RPMI7951 (cell line): ENCODE measurements around the gene GOLGA8H. TPM values are rescaled to one million over a fixed set of nuclear protein-coding genes. Genes with fewer than 3 reads are reported as not detected.
A peak's percentile ranks its signal among the peaks of the same experiment; 100 is the strongest.
"Not testable (repeated sequence)": the region's sequence is repeated elsewhere in the genome, so short reads cannot be mapped to it uniquely, and the experiment has no call there.

Experiments used
- DNase-seq: peaks from one replicate; pipeline ENCODE4 v3.0.0-alpha.2; 2012; ENCODE audit warnings: low read depth
- total RNA-seq: library from RNA; depleted of rRNA; stranded (reverse); fragments of >200 nt; shearing (Covaris generic); gene quantifications from 2 replicates; pipeline ENCODE4 v1.2.3, GENCODE V29; 2014; rRNA removed

Gene GOLGA8H, protein sequence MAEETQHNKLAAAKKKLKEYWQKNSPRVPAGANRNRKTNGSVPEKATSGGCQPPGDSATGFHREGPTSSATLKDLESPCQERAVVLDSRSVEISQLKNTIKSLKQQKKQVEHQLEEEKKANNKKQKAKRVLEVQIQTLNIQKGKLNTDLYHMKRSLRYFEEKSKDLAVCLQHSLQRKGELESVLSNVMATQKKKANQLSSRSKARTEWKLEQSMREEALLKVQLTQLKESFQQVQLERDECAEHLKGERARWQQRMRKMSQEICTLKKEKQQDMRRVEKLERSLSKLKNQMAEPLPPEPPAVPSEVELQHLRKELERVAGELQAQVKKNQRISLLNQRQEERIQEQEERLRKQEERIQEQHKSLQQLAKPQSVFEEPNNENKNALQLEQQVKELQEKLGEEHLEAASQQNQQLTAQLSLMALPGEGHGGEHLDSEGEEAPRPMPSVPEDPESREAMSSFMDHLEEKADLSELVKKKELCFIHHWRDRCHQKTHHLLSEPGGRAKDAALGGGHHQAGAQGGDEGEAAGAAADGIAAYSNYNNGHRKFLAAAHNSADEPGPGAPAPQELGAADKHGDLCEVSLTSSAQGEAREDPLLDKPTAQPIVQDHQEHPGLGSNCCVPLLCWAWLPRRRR
- not detected in 2 replicates for total RNA-seq

DNA sequence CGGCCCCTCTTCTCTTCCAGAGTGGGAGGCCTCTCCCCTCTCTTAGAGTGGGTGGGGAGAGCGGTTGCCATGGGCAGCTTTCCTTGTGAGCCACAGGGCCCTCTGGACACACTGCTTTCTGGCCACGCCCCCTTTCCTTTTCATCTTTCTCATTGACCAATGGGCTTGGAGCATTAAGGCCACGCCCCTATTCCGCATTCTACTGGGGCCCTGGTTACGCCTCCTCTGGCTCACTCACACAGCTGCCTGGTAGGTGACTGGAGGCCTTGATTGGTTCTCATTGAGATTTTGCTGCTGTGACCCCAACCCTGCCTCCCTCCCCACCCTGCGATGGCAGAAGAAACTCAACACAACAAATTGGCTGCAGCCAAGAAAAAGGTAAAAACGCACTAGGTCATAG, at the start of gene GOLGA8H:
Gene GOLGA8H (plus strand): TSS at position 233 of the 400 bp plus-strand sequence. CDS start 98 bp downstream, at position 331.
- DNase-seq, result not testable (repeated sequence)

DNA sequence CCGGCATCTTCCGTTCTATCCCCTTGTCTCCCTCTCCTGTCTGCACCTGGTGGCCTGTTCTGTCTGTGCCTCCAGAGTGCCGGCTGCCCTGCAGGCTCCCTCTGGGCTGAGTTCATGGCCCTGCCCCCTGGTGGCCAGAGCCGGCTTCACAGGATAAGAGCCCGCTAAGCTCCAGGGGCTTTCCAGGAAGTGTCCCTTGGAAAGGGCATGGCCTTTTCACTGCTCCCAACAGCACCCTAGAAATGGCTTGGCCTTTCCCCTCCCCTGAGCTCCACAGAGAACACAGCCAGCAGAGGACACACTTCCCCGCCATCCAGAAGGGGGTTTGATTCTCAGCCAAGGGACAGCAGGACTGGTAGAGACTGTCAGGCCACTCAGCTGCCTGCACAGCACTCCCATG, 36.9 kb upstream of the GOLGA8H start:
- peak; percentile 0 for DNase-seq

DNA sequence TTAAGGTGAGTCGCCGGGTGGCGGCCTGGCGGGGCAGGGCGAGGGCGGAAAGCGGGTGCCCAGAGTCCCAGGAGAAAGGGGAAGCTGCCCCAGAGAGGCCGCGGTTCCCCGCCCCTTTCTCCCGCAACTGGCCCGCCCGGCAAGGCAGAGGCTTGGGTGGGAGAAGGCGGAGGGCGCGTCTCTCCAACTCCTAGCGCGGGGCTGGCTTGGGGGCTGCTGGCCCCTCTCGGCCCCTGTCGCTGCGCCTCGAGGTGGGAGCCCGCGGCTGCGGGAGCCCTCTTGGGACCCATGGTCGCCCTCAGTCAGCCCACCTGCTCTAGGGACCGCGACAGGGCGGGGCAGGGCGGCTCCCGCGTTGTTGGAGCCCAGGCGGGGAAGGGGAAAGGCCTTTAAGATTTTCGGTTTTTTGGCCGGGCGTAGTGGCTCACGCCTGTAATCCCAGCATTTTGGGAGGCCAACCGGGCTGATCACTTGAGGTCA, 30.8 kb upstream of the GOLGA8H start:
- not testable (repeated sequence) for DNase-seq

DNA sequence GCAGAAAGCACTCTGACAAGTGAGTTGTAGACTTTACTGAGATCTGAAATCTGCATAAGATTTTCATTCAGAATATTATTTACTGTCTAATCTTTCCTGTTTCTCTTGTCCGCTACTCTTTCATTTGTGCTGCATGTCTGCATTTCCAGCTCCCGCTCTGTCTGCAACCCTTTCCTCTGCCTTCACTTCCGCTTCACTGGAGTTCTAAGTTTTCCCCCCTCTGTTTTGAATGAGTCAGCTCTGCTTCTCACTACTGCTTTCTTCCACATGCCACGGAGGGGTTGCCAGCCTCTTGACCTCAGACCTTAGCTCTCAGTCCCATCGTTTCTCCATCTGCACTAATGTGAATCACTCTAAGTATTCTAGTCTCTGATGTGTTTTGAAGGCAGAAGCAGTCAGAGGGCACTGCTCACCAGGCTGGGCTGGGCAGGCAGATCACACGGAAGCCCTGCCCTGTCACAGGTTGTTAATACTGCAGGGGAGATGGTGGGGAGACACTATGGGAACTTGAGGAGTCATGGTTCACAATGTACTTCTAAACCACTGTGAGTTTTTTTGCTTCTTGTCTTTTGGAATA, 24.3 kb upstream of the GOLGA8H start:
- DNase-seq, result not testable (repeated sequence)

DNA sequence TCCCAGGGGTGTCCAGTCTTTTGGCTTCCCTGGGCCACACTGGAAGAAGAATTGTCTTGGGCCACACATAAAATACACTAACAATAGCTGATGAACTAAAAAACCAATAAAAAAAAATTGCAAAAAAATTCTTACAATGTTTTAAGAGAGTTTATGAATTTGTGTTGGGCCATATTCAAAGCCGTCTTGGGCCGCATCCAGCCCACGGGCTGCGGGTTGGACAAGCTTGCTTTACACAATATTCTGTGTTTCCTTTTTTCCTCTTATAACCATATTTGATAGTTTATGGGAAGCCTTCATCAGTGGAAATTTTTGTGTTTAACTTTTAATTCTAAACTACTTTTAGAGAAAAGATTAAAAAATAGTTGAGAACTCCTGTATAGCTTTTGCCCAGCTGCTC, 23.1 kb upstream of the GOLGA8H start:
- not testable (repeated sequence) for DNase-seq

DNA sequence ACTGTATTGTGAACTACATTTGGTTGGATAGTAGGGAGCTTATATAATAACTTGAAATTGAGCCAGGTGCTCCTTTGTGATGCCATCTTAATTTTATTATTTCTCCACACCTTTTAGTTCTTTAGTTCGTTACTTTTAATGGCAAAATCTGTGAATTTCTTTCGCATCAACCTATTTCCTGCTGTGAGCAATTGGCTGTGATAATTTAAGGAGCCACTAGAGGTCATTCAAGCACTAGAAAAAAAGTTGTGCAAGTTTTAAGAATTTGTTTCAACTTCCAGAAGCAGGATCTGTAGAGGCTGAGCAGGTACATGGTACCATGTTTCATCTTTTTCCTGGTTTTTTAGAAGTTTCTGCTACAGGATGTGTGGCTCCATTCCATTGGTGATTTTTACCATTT, 4.9 kb upstream of the GOLGA8H start:
- not testable (repeated sequence) for DNase-seq

DNA sequence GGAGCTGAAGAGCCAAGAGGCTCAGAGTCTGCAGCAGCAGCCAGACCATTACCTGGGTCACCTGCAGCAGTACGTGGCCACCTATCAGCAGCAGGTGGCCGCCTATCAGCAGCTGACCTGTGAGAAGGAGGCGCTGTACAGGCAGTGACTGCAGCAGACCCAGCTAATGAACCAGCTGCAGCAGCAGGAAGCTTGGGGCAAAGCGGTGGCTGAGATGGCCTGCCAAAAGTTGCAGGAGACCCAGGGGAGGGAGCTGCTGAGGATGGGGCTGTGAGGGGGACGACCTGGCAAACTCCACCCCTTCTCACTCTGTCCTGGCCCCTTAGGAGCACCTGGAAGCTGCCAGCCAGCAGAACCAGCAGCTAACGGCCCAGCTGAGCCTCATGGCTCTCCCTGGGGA, 8.4 kb downstream of the GOLGA8H start:
- not testable (repeated sequence) for DNase-seq

DNA sequence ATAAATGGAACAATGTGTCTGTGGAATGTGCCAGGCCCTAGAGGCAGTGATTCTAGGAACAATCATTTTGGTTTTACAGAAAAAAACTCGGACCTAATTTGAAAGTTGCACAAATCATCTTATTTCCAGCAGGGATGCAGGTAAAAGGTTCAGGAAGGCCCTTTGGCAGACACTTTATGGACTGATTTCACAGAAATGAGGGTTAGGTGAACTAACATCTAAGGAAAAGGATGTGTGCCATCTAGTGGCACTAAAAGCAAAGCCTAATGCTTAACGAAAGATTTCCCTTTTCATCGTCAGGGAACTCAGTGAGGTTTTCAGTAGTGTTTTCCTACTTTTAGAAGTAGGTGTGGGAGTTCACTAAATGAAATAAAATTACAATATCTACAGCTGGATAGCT, 17.5 kb downstream of the GOLGA8H start:
- peak; percentile 33 for DNase-seq

DNA sequence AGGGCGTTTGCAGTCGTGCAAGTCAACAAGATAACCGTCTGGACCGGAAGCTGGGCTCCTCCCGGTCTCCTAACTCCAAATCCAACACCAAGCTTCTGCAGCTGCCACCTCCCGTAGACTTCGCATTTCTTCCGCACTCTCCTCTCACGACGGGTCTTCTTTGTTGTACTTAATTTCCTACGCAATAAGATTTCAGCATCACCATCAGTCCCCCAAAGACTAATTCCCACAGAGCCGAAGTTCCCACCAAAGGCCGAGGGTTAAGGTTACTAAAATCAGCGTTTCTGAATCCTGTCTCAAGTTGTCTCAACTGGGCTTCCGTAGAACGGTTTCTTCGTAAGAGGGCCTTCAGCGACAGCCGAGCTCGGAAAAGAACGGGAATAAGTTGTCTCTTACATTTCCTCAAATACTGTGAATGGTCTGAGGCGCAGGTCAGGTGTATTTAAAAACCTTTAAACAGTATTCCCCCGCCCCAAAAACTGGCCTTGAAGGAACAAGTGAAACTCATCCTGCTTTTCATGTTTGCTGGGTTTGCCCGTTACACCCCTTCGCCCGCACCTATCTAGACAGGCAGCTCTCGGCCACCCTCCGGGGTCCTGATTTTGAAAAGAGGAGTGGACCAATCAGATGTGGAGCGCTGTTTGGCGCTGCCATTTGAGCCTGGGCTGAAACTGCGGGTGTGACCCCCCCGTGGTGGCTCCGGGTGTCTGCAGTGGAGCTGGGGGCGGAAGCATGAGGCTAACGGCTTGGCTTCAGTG, 21.8 kb downstream of the GOLGA8H start, which contains the start of gene ARHGAP11B:
Gene ARHGAP11B (plus strand): TSS at position 693 of the 758 bp plus-strand sequence.
- DNase-seq, result peak; percentile 99

DNA sequence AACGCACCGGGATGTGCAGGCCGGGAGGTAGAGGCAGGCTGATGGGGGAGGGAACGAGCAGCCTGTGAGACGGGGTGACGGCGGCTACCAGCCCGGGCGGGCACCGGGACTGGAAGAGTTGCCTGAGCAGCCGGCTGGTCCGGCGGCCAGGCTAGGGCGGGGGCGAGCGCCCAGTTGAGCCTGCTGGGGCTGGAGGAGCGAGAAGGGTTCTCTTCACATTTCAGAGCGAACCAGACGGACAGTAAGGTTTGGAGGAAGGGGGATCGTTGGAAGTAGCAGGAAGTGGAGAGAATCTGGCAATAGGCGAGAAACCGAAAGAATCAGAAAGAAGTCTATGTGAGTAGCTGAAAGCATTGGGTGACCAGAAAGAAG, 22.4 kb downstream of the GOLGA8H start:
- DNase-seq, result peak; percentile 21

DNA sequence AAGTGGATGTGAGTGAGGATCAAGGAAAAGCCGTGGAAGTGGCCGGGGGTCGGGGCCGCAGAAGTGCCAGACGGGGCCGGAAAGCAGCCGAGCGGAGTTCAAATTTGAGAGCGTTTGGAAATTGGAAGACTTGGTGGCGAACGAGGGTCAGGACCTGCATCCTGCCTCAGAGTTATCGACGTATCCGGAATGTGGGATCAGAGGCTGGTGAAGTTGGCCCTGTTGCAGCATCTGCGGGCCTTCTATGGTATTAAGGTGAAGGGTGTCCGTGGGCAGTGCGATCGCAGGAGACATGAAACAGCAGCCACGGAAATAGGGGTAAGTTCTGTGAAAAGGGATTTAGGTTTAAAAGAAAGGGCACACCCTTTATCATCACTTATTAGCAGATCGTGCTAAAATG, 22.8 kb downstream of the GOLGA8H start:
- peak; percentile 22 for DNase-seq

DNA sequence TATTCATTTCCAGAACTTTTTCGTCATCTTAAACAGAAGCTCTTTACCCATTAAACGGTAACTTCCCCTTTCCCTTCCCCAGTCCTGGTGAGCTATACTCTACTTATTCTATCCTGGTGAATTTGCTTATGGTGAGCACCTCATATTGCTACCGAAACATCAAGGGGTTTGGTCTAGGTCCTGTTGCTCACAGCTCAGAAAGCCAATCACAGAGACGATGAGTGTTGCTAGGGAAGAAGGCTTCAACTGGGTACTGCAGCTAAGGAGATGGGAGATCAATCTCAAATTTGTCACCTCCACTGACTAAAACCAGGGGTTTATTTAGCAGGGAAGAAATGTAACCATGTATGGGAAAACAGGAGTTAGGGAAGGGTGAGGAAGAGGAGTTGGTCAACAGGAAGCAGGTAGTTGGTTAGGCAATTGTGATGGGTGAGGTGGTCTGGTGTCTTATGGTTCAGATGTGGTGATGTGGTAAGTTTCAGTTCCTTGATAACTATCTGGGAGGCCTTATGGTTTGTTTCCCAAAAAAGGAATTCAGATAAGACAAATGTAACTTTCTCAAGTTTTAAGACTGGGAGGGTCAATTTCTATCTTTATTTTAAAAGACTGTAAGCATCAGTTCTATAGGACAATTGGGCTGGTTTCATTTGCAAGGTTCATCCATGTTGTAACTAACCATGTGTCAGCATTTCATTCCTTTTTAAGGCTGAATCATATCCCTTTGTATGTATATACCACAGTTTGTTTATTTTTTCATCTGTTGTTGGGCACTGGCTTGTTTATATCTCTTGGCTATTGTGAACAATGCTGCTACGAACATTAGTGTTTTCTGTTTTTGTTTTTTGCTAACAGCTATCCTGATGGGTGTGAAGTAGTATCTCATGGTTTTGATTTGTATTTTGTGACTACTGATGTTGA, 46.4 kb downstream of the GOLGA8H start:
- DNase-seq, result no peak

DNA sequence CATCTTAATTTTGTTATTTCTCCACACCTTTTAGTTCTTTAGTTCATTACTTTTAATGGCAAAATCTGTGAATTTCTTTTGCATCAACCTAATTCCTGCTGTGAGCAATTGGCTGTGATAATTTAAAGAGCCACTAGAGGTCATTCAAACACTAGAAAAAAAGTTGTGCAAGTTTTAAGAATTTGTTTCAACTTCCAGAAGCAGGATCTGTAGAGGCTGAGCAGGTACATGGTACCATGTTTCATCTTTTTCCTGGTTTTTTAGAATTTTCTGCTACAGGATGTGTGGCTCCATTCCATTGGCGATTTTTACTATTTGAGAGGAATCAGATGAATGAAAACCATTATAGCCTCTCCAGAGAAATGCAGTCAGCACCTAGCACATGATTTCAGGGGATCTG, 57.3 kb downstream of the GOLGA8H start:
- DNase-seq, result peak; percentile 17

Other genes with a start within 250 kb of the GOLGA8H start
- not detected in 2 replicates for gene CHRFAM7A, start 210.5 kb upstream of the GOLGA8H start, total RNA-seq
- 0.24 and 0.39 TPM in 2 replicates for gene GOLGA8R, start 189.8 kb upstream of the GOLGA8H start, total RNA-seq
- gene GOLGA8Q, start 52.0 kb upstream of the GOLGA8H start, total RNA-seq, result not detected in 2 replicates